AG09309 (cell line): Measurements from ENCODE around the gene DLGAP1.

Experiments
- DNase-seq: peaks from one replicate; pipeline ENCODE4 v3.0.0-alpha.2; 2010; ENCODE audit warnings: low read depth
- H3K4me3 ChIP-seq: 2 replicates; pipeline ENCODE4 v1.5.1; 2011; ENCODE audit warnings: mild to moderate bottlenecking, low read depth, low read length, moderate library complexity; ENCODE audit not compliant: control insufficient read depth
- TF ChIP-seq, protein P1 (sequence below): IDR thresholded peaks from 2 replicates; pipeline ENCODE4 v1.5.1; 2011; ENCODE audit warnings: mild to moderate bottlenecking, low read depth, low read length, inconsistent platforms; ENCODE audit not compliant: insufficient read depth, control insufficient read depth; ENCODE audit errors: missing control alignments

The DLGAP1 gene

DNA sequence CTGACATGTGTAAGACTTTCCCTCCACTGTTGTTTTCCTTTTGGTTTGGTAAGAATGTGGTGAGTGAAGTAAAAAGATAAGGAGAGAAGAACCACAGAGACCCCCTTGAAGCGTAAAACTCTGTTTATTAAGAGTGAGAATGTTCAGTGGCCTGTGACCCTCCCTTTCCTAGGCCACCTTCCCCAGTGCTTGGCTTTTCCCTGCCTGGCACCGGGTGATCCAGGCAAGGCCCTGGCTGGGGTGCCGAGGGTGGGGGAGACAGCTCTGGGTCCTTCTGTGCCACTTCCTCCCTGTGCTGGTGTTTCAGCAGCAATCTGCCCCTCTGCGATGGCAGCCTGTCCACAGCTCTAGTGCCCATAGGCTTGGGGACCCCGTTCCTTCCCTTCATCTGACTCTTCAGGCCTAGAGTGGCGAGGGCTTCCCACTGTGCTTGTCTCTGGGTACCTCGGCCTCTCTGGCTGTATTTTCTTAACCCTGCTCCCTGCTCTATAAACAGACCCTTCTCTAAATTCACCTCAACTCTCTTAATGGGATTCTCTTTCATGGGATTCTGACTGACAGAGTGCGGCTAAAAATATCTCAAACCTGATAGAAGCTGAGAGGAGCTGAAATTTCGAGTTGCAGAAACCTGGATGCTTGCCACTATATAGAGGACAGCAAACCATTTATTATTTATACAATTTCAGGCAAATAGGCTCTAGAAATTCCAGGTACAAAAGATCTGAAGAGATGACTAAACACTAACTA lies 461.0 kb downstream of the DLGAP1 start:
- H3K4me3 ChIP-seq, result no peak overlapping the region
- DNase-seq, result no peak
- TF ChIP-seq, protein P1, sequence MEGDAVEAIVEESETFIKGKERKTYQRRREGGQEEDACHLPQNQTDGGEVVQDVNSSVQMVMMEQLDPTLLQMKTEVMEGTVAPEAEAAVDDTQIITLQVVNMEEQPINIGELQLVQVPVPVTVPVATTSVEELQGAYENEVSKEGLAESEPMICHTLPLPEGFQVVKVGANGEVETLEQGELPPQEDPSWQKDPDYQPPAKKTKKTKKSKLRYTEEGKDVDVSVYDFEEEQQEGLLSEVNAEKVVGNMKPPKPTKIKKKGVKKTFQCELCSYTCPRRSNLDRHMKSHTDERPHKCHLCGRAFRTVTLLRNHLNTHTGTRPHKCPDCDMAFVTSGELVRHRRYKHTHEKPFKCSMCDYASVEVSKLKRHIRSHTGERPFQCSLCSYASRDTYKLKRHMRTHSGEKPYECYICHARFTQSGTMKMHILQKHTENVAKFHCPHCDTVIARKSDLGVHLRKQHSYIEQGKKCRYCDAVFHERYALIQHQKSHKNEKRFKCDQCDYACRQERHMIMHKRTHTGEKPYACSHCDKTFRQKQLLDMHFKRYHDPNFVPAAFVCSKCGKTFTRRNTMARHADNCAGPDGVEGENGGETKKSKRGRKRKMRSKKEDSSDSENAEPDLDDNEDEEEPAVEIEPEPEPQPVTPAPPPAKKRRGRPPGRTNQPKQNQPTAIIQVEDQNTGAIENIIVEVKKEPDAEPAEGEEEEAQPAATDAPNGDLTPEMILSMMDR, result no peak

DNA sequence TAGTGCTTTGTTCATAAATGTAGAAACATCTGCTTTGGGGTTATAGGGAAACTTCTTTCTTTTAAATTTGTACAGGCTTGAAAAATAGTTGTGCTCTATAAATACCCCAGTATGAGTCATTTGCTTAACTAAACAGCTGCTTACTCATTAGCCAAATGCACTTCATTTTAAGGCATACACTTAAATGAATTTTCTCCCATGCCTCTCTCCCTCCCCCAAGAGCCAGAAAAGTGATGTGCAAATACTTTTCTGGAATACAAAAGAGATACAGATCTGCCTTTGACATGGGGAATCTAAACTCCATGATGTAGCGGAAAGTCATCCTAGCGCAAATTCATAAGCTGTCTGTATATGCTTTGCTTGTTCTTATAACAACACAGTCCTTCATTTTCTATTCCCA lies 469.4 kb downstream of the DLGAP1 start:
- no peak overlapping the region for H3K4me3 ChIP-seq
- TF ChIP-seq, protein P1, result peak; percentile 19
- DNase-seq, result peak; percentile 52

DNA sequence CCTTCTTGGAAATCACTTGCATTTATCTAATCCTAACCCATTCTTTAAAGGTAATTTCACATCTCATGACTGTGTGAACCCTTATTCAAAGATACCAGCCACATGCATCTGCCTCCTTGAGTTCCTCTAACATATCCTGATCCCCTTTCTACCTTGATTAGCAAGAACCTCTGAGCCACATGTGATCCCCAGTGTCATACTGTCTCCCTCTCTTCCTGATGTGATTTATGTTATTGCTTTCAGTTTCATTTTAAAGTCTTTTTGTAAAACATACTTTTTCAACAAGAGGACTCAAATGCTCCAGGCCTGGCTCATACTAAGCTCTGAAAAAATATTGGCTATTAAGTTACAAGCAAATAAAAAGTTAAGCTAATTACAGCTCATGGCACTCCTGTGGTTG lies 470.1 kb downstream of the DLGAP1 start:
- no peak overlapping the region for H3K4me3 ChIP-seq
- DNase-seq, result no peak
- TF ChIP-seq, protein P1, result no peak

DNA sequence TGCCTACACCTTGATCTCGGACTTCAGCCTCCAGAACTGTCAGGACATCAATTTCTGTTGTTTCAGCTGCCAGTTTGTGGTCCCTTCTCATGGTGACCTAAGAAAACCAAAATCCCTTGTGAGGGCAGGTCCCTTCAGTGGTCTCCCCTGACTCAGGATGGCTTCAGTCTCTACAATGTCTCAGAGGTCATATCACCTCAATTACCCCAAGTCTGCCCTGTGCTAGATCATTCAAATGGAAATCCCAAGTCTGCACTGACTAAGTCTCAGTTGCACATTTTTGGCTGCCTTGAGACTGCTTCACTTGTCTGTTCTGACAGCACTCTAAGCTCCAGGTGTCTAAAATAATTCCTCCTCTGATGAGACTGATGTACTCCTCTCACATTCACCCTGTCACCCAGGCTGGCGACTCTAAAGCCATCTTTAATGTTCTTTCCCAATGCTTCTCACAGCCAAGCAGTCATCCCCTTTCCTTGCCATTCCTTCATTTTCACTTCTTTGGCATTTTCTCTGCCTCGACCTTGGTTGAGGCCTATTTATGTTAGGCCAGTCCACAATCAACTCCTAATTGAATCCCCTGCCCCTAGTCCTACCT lies 470.8 kb downstream of the DLGAP1 start:
- TF ChIP-seq, protein P1, result no peak

DNA sequence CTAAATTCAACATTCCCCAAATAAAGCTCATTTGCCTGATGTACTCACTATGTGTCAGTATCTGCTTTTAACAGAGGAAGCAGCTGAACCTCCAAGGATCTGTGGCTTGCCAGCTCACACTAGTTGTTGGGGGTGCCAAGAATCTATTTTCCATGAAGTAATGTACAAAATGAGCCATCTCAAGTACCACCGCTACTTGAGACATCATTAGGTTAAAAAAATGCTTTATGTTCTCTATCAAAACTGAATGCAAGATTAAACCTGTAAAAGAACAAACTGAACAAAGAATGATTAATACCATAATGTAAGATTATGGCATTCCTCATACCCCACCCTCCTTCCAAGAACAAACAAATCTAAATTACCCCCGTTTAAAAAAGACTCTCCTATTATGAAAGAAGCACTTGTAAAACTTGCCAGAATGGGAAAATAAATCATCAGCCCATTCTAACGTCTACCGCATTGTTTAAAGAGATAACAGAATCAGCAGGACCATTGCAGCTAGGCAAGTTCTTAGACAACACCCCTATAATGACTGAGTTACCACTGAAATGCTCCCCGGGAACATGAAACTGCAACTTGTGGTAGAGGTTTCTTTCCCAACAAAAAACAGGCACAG lies 471.6 kb downstream of the DLGAP1 start:
- DNase-seq, result peak; percentile 86
- TF ChIP-seq, protein P1, result no peak
- H3K4me3 ChIP-seq, result no peak overlapping the region

More for the DNA sequence above, 470.8 kb downstream of the DLGAP1 start:
- no peak overlapping the region for H3K4me3 ChIP-seq
- no peak for DNase-seq

DNA sequence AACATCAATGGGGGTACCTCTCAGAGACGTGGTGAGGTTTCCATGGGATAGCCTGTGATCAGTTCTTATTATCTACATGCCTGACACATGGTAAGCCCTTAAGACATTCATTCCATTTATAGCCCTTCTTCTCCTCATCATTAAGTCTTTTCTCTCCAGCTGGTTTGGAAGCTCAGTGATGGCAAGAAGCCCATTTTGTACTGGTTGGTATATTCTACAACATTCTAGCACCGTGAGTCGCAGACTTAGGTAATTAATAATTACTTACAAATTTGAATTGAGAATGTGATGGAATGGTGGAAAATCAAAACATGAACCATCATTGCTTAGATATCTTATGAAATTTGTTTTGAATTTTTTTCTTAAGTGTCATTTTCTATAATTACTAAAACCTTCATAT lies 472.6 kb downstream of the DLGAP1 start:
- TF ChIP-seq, protein P1, result no peak
- no peak for DNase-seq
- H3K4me3 ChIP-seq, result no peak overlapping the region
